GM21786 (cell line): ENCODE results near the gene CCDC110.
A peak's percentile ranks its signal among the peaks of the same experiment; 100 is the strongest.

Experiments used
- ATAC-seq: cut with Tn5 transposase; IDR thresholded peaks from one replicate; pipeline ENCODE4 v1.9.1; 2021; ENCODE audit not compliant: unreplicated experiment

The CCDC110 gene

GRCh38 chr4:185473247-185473646, 1.7 kb upstream of the CCDC110 start:
- no peak for ATAC-seq

- ATAC-seq, result peak; percentile 2
Measured at GRCh38 chr4:185472103-185472542, 590 bp upstream of the CCDC110 start.

GRCh38 chr4:185470501-185471195, 885 bp downstream of the CCDC110 start:
- ATAC-seq, result no peak

GRCh38 chr4:185469580-185470154, 1.9 kb downstream of the CCDC110 start:
- no peak for ATAC-seq

- ATAC-seq, result no peak
Measured at GRCh38 chr4:185468999-185469398, 2.5 kb downstream of the CCDC110 start.

- no peak for ATAC-seq
Measured at GRCh38 chr4:185467991-185468390, 3.5 kb downstream of the CCDC110 start.

- no peak for ATAC-seq
Measured at GRCh38 chr4:185467101-185467500, 4.4 kb downstream of the CCDC110 start.

GRCh38 chr4:185465707-185466106, 5.8 kb downstream of the CCDC110 start:
- ATAC-seq, result no peak

- no peak for ATAC-seq
Measured at GRCh38 chr4:185464887-185465286, 6.6 kb downstream of the CCDC110 start.

- ATAC-seq, result no peak
Measured at GRCh38 chr4:185464183-185464582, 7.3 kb downstream of the CCDC110 start.

GRCh38 chr4:185463541-185463940, 8.0 kb downstream of the CCDC110 start:
- ATAC-seq, result no peak

- no peak for ATAC-seq
Measured at GRCh38 chr4:185461565-185461964, 10.0 kb downstream of the CCDC110 start.

- no peak for ATAC-seq
Measured at GRCh38 chr4:185457136-185457535, 14.4 kb downstream of the CCDC110 start.

GRCh38 chr4:185456131-185456530, 15.4 kb downstream of the CCDC110 start:
- ATAC-seq, result no peak

GRCh38 chr4:185445209-185445608, 26.3 kb downstream of the CCDC110 start:
- no peak for ATAC-seq

- no peak for ATAC-seq
Measured at GRCh38 chr4:185441479-185441878, 30.1 kb downstream of the CCDC110 start.

GRCh38 chr4:185437809-185438208, 33.7 kb downstream of the CCDC110 start:
- ATAC-seq, result no peak

GRCh38 chr4:185435466-185435865, 36.1 kb downstream of the CCDC110 start:
- no peak for ATAC-seq

GRCh38 chr4:185429660-185430059, 41.9 kb downstream of the CCDC110 start:
- no peak for ATAC-seq

GRCh38 chr4:185426960-185427688, 44.4 kb downstream of the CCDC110 start:
- ATAC-seq, result no peak

GRCh38 chr4:185425647-185426352, 45.7 kb downstream of the CCDC110 start, which contains the start of gene UFSP2:
UFSP2 (minus strand) TSS chr4:185425964; CDS start chr4:185425868, 96 bp downstream.
- peak; percentile 93 for ATAC-seq
